Skeletal muscle tissue (tissue), 2 donors: ENCODE results near the gene ANKRD30A. TPM values are rescaled to one million over a fixed set of nuclear protein-coding genes. Genes with fewer than 3 reads are reported as not detected.

ENCODE experiments used
- small RNA-seq: library from RNA; depleted of rRNA; stranded (forward); fragments of <200 nt; gene quantifications from one replicate; pipeline ENCODE3, GENCODE V24; 2014
- total RNA-seq: library from RNA; depleted of rRNA; stranded (reverse); fragments of >200 nt; gene quantifications from one replicate; pipeline ENCODE4 v1.2.3, GENCODE V29; 2014

ANKRD30A gene
- total RNA-seq, 1 donor from 2014 or later, result not detected

Small RNA genes within 50 kb of the gene (small RNA-seq; reads per million reads assigned to genes)
- gene RF00019, result not detected
- gene RN7SL314P, result not detected
- gene RNU6-811P, result not detected
